SH-SY5Y (cell line): ENCODE data around the gene DYNLL1.
A peak's percentile ranks its signal among the peaks of the same experiment; 100 is the strongest.

Source experiments
- GATA2 ChIP-seq: IDR thresholded peaks from 2 replicates; pipeline ENCODE4 v1.6.1; 2011; ENCODE audit warnings: mild to moderate bottlenecking, low read depth, low read length
- GATA3 ChIP-seq: IDR thresholded peaks from 2 replicates; pipeline ENCODE4 v1.6.1; 2011; ENCODE audit warnings: low read depth, mild to moderate bottlenecking, low read length, moderate library complexity

The DYNLL1 gene

GRCh38 chr12:120469450-120470149 lies 26.3 kb upstream of the DYNLL1 start, which contains the start of gene SRSF9:
Gene SRSF9 (minus strand): TSS chr12:120469748. CDS start chr12:120469609, 139 bp downstream.
- TF ChIP-seq GATA3 (no peak), GATA2 (no peak; the same call in 1 of the 2 replicates)

GRCh38 chr12:120470150-120470784 lies 25.6 kb upstream of the DYNLL1 start:
- TF ChIP-seq GATA2 (no peak), GATA3 (no peak)

- TF ChIP-seq GATA2: no peak
- TF ChIP-seq GATA3: no peak
Observed at GRCh38 chr12:120472521-120472920, 23.4 kb upstream of the DYNLL1 start.

GRCh38 chr12:120473807-120474615 lies 21.9 kb upstream of the DYNLL1 start:
- TF ChIP-seq GATA3 (no peak), GATA2 (no peak)

- no peak for TF ChIP-seq GATA3
Observed at GRCh38 chr12:120474616-120474960, 21.3 kb upstream of the DYNLL1 start.

GRCh38 chr12:120475643-120476042 lies 20.3 kb upstream of the DYNLL1 start:
- TF ChIP-seq GATA2 (no peak), GATA3 (no peak)

GRCh38 chr12:120479458-120479857 lies 16.5 kb upstream of the DYNLL1 start:
- TF ChIP-seq GATA3 (no peak), GATA2 (no peak)

GRCh38 chr12:120480211-120480610 lies 15.7 kb upstream of the DYNLL1 start:
- TF ChIP-seq GATA2 (no peak), GATA3 (no peak)

- TF ChIP-seq GATA2 (no peak), GATA3 (no peak)
Observed at GRCh38 chr12:120481022-120481767, 14.7 kb upstream of the DYNLL1 start.

GRCh38 chr12:120483621-120484020 lies 12.3 kb upstream of the DYNLL1 start:
- TF ChIP-seq GATA2: no peak
- TF ChIP-seq GATA3: no peak

GRCh38 chr12:120485961-120486881 lies 9.7 kb upstream of the DYNLL1 start:
- no peak for TF ChIP-seq GATA3
- TF ChIP-seq GATA2: peak; percentile 23; the same call in 1 of the 2 replicates

- no peak for TF ChIP-seq GATA3
- TF ChIP-seq GATA2: no peak
Observed at GRCh38 chr12:120488057-120488640, 7.8 kb upstream of the DYNLL1 start.

- TF ChIP-seq GATA2 (no peak), GATA3 (no peak)
Observed at GRCh38 chr12:120489018-120489417, 6.9 kb upstream of the DYNLL1 start.

- TF ChIP-seq GATA3 (no peak), GATA2 (no peak)
Observed at GRCh38 chr12:120490325-120490724, 5.6 kb upstream of the DYNLL1 start.
